GM12875 (cell line): Measurements from ENCODE around the gene TMEM135.

Experiments used
- H3K4me3 ChIP-seq: one replicate; pipeline ENCODE4 v1.5.1; 2011; ENCODE audit warnings: low read depth, low read length, control low read depth
- CTCF ChIP-seq: IDR thresholded peaks from 2 replicates; pipeline ENCODE4 v1.5.1; 2011; ENCODE audit warnings: low read depth, mild to moderate bottlenecking, control low read depth, inconsistent platforms, low read length, moderate library complexity, borderline replicate concordance; ENCODE audit not compliant: insufficient read depth

Gene TMEM135

GRCh38 chr11:87307101-87307500, 269.4 kb downstream of the TMEM135 start:
- H3K4me3 ChIP-seq = no peak overlapping the region
- no peak for TF ChIP-seq CTCF

DNA sequence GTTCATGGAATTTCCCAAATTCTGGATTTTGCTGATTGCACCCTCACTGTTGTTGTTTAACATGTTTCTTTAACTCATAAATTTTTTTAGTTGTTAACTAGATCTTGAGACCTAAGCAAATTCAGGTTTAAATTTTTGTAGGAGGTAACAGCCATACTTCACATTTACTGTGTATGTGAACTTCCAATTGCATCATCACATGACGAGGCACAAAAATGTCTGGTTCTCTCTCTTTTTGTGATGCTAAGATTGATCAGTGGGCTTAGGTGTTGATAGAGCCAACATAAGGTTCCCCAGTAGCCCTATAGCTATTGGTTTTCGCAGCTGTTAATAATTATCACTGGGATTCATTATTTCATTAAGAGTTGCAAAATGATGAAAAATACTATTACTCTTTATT, 277.5 kb downstream of the TMEM135 start:
- H3K4me3 ChIP-seq = no peak overlapping the region
- TF ChIP-seq CTCF = no peak

DNA sequence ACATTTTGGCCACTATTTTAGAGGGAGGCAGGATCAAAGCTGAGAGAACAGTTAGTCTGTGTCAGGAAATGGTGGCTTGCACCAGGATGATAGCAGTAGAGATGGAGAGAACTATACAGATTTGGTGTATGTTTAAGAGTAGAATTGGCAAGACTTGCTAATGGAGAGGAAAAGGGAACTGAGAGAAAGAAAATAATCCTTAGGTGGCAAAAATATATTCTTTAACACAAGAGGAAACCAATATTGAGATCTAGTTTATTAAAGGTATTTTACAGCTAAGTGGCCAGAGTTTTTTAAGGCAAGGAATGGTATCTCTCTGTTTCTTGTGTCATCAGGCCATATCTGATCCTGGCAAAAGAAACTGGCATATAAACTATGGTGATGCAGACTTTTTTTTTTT, 278.8 kb downstream of the TMEM135 start:
- TF ChIP-seq CTCF = no peak
- H3K4me3 ChIP-seq = no peak overlapping the region

DNA sequence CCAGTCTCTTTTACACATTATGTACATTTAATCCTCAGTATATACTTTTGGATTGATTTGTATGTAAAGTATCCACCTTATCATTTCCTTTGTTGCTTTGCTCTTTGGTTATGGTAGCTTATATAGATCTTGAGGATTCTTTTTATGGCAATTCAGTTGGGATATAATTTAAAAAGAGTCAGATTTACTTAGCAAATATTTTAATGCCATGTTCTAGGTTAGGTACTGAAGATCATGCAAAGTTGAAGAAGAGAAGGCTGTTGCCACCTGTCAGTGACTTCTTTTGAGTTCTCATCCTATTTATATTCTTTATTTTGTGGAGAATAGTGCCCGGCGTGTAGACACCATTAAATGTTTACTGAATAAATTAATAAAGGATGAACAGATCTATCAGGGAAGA, 279.7 kb downstream of the TMEM135 start:
- no peak for TF ChIP-seq CTCF
- no peak overlapping the region for H3K4me3 ChIP-seq

DNA sequence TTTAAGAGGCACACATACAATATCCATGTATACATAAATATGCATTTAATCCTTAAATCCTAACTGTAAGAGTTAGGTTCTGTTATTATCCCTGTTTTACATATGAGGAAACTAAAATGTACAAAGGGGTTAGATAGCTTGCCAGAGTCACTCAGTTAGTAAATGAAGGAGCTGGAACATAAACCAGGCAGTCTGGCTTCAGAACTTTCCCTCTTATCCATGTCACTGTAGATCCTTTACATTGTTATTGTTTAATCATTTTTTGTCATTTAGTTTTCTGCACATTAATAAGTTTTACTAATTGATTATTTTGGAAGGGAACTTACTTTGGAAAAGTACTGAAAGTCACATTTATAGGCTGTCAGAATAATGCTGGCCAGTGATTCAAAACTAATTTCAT, 282.4 kb downstream of the TMEM135 start:
- no peak overlapping the region for H3K4me3 ChIP-seq
- no peak for TF ChIP-seq CTCF

DNA sequence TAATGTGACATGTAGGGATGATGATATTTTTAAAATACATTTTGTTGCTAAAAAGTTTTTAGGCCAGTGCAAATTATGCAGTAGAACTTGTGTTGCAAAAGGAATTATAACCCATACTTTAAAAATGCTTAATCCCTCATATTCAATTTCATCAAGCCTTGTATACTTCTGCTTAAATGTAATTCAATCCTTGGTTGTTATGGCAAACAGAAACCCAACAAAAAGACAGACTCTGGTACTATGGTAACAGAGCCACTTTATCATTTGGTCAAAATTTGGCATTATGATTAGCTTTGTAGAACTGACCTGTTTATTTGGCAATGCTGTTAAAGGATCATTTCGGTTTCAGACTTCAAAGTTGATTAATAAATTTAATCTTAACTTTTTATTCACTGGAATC, 284.8 kb downstream of the TMEM135 start:
- no peak overlapping the region for H3K4me3 ChIP-seq
- no peak for TF ChIP-seq CTCF

- H3K4me3 ChIP-seq = no peak overlapping the region
- TF ChIP-seq CTCF = no peak
Measured at GRCh38 chr11:87323899-87324298, 286.2 kb downstream of the TMEM135 start.
